GM18505 (cell line): ENCODE results near the gene ADIG.

Experiments
- ATAC-seq: cut with Tn5 transposase; IDR thresholded peaks from one replicate; pipeline ENCODE4 v1.9.1; 2021; ENCODE audit not compliant: unreplicated experiment
- POLR2A ChIP-seq: IDR thresholded peaks from 4 replicates; pipeline ENCODE4 v1.6.1; 2011; ENCODE audit warnings: borderline replicate concordance; ENCODE audit not compliant: insufficient read depth, insufficient read length; ENCODE audit errors: extremely low read depth

The ADIG gene

DNA sequence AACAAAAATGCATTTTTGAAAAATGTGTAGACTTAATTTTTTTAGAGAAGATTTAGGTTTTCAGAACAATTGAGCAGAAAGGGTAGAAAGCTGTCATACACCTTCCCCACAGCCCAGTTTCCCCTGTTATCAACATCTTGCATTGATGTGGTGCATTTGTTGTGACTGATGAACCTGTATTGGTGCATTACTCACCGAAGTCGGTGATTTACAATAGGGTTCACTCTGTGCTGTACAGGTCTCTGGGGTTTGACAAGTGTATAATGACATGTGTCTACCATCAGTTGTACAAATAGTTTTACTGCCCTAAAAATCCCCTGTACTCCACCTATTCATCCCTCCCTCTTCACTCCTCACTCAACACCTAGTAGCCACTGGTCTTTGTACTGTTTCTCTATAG is 23.8 kb upstream of the ADIG start:
- no peak for TF ChIP-seq POLR2A
- no peak for ATAC-seq

DNA sequence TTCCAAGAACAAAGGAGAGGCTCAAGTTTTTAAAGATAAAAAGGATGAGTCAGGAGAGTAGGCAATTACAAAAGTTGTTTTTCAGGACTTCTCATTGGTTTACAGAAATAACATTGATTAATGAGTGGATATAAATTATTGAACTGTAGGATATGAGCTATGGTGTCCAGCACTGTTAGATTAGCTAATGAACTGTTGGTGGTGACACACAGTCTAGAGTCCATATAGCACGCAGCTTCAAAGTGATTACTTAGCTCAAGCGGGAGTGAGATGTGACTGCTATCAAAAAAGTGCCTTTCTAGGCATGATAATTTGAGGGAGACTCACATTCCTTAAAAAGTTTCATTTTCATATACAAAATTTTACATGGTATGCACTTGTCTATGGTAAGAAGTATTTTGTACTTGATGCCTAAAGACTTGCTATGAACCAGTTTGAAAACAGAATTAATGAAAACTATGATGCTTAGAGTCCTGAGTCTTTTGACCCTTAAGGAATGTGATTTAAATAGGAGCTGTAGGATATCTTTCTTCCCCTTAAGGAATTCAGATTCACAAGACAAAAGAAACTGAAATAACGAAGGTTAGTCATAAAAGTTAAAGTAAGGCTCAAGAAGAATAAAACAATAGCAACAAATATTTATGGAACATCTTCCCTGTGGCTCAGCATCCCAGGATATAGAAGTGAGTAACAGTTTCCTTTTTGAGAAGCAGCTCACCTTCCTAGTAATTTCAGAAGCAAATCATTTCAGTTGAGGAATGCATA is 22.2 kb upstream of the ADIG start:
- no peak for TF ChIP-seq POLR2A

DNA sequence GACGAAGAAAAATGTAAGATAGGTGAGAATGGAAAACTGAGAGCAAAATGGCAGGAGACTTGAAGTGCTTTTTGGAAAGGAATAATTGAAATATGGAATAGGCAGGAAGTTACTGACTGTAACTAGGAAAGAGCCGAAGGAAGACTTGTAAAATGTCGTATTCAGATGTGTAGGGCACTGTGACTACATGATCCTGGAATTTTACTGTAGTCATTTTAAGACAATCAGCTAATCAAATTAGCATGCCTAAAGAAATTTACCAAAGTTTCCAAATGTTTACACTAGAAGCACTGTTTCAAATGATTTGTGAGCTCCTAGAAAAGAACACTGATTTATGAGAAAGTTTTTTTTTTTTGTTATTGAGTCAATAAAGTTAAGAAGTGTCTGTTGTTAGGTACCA is 21.2 kb upstream of the ADIG start:
- no peak for ATAC-seq
- TF ChIP-seq POLR2A, result no peak

More for the DNA sequence above, 22.2 kb upstream of the ADIG start:
- no peak for ATAC-seq

DNA sequence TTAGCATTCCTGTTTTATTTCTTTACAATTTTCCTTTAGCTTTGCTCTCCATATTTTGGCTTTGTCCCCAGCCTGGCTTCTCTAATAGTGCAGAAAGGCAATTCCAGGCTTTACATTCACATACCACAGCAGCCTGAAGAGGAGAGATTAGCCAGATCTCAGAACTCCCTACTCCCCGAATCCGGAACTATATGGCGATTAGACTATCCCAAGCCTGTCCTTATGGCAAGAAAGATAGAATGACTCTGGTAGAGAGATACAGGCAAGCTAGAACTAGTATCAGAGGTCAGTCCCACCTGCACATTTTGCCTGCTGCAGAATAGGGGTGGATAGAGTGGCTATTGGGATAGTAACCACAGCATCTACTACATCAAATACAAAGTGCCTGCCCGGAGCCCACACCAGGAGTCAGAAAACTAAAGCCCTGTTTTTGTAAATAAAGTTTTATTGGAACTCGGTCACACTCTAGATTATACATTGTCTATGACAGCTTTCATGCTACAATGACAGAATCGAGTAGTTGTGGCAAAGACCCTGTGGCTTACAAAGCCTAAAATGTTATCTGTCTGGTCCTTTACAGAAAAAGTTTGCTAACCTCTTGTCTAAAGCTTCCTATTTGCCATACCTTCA is 17.1 kb upstream of the ADIG start:
- TF ChIP-seq POLR2A, result no peak
- ATAC-seq, result no peak

DNA sequence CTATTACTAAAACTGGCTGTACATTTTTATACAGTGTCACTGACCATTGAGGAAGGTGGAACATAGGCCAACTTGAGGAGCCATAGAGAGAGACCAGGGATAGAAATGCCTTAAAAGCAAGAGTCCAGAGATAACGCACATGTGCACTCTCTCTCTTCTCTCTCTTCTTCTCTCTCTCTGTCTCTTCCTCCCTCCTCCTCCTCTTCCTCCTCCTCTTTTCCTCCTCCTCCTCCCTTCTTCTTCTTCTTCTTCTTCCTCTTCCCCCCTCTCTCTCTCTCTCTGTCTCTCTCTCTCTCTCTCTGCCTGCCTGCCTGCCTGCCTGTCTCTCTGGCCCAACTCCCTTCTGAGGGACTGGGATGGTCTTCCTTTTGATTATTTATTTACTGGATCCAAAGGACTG is 16.3 kb upstream of the ADIG start:
- no peak for ATAC-seq
- no peak for TF ChIP-seq POLR2A

DNA sequence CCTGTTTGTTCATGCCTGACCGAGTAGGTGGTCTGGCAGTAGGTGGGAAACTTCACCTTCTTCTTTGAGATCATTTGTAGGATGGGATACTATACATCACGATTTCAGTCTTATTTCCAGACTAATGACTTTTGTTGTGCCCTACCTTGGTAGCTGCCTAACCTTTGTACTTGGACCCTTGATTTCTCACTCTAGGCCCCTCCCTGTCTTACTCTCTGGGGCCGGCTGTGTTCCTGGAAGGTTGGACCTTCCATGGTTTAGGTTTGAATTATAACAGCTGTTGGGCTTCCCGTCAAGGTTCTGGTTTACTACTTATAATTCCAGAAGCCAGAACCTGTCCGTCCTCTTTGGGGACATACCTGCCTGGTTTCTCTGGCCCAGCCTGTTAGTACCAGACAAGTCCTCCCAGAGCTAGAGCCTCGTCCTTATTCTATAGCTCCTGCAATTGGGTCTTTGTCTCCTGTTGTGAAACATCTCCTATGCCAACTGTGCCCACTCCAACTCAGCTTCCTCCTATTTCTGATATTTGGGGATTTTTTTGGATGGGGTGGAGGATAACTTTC is 14.9 kb upstream of the ADIG start:
- TF ChIP-seq POLR2A, result no peak

DNA sequence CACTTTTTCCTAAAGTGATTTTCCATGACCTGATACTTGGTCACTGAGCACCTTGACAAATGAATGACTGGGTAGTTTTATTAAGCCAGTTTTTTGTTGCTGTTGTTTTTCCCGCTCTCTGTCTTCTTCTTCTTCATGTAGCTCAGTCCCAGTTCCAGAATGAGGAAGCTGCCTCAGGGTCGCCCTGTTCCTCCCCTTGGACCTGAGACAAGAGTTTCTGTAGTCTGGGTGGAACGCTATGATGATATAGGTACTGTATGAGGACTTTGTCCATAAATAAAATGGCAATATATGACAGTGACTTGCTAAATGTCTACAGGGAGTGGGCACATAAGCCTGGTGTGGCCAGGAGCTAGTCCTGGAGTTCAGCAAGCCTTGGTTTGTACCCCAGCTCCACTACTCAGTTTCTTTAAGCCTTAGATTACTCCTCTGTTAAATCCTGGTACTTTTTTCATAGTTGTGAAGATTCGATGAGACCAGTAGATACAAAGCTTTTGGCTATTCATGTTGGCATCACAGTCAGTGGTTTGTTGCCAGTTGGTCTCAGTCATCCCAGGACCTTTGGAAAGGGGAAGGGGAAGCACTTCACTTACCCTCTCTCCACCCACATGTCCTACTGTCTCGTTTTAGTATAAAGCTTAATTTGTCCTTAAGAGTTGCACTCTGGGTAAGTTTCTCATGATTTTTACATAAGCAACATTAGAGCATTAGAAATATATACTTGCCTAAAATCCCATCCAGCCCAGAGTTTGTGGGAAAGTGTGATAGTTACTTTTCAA is 11.1 kb upstream of the ADIG start:
- ATAC-seq, result no peak
- TF ChIP-seq POLR2A, result no peak

More for the DNA sequence above, 14.9 kb upstream of the ADIG start:
- no peak for ATAC-seq

DNA sequence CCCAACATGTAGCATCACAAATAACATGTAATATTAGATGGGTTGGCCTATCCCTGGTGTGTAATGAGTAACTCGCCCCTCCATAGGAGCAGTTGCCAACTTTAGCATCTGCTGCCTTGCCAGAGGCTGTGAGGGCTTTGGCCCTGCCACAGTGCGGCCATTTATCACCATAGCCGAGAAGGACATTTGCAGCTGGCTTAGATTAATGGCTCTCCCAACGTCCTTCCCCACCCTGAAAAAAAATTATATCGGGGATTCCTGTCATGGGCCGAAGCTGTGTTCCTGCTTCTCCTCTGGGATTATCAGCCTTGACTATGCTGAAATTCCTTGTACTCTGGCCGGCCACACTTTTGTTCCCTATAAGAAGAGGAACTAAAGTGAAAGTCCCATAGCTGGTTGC is 7.6 kb upstream of the ADIG start:
- no peak for TF ChIP-seq POLR2A
- no peak for ATAC-seq

DNA sequence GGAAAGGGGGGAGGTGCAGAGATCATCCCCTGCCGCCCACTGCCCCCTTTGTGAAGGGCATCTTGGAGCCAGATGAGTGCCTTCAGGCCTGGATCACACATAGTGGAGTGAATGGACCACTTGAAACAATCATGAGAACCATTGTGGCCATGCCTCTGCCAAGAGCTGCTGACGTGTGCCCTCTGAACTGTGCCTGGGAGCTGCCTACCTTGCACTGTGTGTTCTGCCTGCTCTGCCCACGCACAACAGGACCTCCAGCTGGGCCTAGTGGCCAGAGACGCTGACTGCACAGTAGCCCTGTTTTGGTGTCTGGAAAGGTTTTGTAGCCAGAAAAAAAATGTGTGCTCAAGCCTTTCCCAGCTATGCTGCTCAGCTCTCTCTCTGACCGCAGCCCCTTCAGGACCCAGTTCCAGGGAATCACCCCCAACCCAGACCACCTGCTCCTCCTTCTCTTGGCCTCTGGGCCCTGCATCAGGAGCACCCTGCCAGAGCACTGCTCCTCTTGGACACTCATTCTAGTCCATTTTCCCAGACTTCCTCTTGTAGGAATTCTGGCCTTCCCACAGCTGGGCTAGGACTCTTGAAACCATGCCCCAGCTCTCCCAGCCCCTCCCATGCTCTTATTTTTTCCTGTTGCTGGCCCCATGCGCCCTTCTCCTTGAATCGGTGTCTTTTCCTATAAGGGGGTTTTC is 1.6 kb upstream of the ADIG start:
- no peak for ATAC-seq
- no peak for TF ChIP-seq POLR2A

DNA sequence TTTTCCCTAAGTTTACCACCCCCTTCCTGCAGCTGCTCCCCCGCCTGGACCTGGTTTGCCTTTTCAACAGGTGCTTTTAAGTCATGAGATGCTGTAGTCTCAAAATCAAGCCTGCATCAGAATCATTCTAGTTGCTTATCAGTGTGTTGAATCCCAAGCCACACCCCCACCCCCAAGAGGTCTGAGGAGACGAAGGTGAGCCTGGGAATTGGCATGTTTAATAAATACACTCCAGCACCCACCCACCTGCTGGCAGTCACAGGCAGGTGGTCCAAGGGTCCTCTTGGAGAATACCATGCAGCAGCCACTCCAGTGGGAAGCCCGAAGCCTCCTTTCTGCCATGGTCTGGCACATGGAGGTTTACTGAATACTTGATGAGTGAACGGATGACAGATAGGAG is 1.1 kb upstream of the ADIG start:
- ATAC-seq, result no peak
- TF ChIP-seq POLR2A, result no peak

DNA sequence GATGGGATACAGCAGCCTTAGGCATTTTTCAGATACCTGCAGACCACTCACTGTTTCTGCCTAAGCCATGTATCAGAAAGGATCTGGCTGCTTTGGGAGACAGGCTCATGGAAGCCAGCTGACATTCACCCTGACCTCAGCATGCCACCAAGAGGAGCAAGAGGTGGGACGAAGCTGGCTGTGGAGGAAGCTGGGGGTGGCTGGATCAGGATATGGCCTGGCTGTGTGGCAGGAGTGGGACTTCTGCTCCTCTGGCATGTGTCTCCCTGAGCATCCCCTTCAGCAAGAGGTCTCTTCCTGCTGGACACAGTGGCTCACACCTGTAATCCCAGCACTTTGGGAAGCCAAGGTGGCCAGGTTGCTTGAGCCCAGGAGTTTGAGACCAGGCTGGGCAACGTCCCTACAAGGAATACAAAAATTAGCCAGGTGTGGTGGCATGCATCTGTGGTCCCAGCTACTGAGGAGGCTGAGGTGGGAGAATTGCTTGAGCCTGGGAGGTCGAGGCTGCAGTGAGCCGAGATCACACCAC is 897 bp downstream of the ADIG start:
- no peak for ATAC-seq
- TF ChIP-seq POLR2A, result no peak

DNA sequence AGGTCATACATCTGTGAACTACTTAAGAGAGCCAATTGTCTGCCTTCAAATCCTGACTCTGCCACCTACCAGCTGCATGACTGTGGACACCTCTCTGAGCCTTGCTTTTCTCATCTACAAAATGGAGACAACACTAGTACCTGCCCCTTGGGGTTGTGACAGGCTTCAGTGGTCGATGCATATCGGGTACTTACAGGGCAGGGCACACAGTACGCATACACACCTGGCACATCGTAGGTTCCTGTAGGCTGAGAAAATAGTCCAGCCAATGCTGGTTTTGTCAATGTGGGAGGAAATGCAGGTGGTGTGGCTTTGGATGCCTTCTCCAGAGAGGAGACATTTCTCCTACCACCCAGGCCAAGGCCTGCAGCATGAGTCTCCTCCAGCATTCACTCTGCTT is 2.3 kb downstream of the ADIG start:
- ATAC-seq, result no peak
- no peak for TF ChIP-seq POLR2A
